Lower lobe of right lung (tissue), 2 donors: ENCODE measurements around the gene FOXN4. TPM values are rescaled to one million over a fixed set of nuclear protein-coding genes. Genes with fewer than 3 reads are reported as not detected.

Experiments used
- ATAC-seq, 2 donors: fragments of 200-7000 bp; cut with Tn5 transposase; one replicate each; pipeline ENCODE4 v1.9.1; 2020 to 2022; ENCODE audit warnings: mild to moderate bottlenecking in 2 of 2, moderate library complexity in 2 of 2
- DNase-seq: peaks from one replicate; pipeline ENCODE4 v3.0.0-alpha.2; 2020
- H3K27ac ChIP-seq: fragments of 200-600 bp; one replicate; pipeline ENCODE4 v1.8.0; 2022
- H3K27me3 ChIP-seq: fragments of 200-600 bp; one replicate; pipeline ENCODE4 v1.8.0; 2022; ENCODE audit warnings: low read depth
- H3K36me3 ChIP-seq: fragments of 200-600 bp; one replicate; pipeline ENCODE4 v1.8.0; 2022; ENCODE audit warnings: mild to moderate bottlenecking
- H3K4me1 ChIP-seq: fragments of 200-600 bp; one replicate; pipeline ENCODE4 v1.8.0; 2022
- H3K4me3 ChIP-seq: fragments of 200-600 bp; one replicate; pipeline ENCODE4 v1.8.0; 2022; ENCODE audit warnings: mild to moderate bottlenecking
- H3K9me3 ChIP-seq: fragments of 200-600 bp; one replicate; pipeline ENCODE4 v1.8.0; 2022
- CTCF ChIP-seq: fragments of 200-600 bp; IDR thresholded peaks from one replicate; pipeline ENCODE4 v1.8.0; 2022; ENCODE audit warnings: antibody characterized with exemption, mild to moderate bottlenecking
- intact Hi-C: fragments of 100-400 bp; cut with DNase I; formaldehyde crosslinking; loops from one replicate; pipeline ENCODE4 v1.11.0; 2022
- total RNA-seq: library from RNA; stranded (reverse); fragmentation: NEBNext Ultra II Directional; extraction: Animal tissue kit (Norgen Biotek cat#: 25700); gene quantifications from one replicate; pipeline ENCODE4 v1.2.1, GENCODE V29; 2021
- donor health status: DM: no; HTN: yes; CAD: no; lungs with severe emphysema.

The FOXN4 gene
- total RNA-seq, 1 donor from 2014 or later = not detected

- Histone ChIP-seq H3K36me3 (no peaks in the 10 kb centered on the region), H3K4me3 (no peak overlapping the region), H3K27ac (no peak overlapping the region), H3K4me1 (no peaks in the 10 kb centered on the region), H3K9me3 (no peaks in the 10 kb centered on the region), H3K27me3 (peaks cover 24% of the 10 kb centered on the region)
- DNase-seq (no peak), ATAC-seq (no peak)
- no peak for TF ChIP-seq CTCF
- intact Hi-C loops = no loop called here
Measured at GRCh38 chr12:109287811-109288469, 21.1 kb downstream of the FOXN4 start.

- Histone ChIP-seq H3K27me3 (peaks cover 18% of the 10 kb centered on the region), H3K9me3 (no peaks in the 10 kb centered on the region), H3K36me3 (no peaks in the 10 kb centered on the region), H3K27ac (no peak overlapping the region), H3K4me3 (no peak overlapping the region), H3K4me1 (no peaks in the 10 kb centered on the region)
- no peak for DNase-seq
- intact Hi-C loops = no loop called here
- ATAC-seq = no peak
- TF ChIP-seq CTCF = no peak
Measured at GRCh38 chr12:109287181-109287580, 21.9 kb downstream of the FOXN4 start.

GRCh38 chr12:109286652-109287051, 22.4 kb downstream of the FOXN4 start:
- intact Hi-C loops = no loop called here
- no peaks in the 10 kb centered on the region for H3K36me3 ChIP-seq
- DNase-seq = no peak
- H3K27me3 ChIP-seq = peaks cover 13% of the 10 kb centered on the region
- no peak for TF ChIP-seq CTCF
- H3K4me3 ChIP-seq = no peak overlapping the region
- no peaks in the 10 kb centered on the region for H3K9me3 ChIP-seq
- ATAC-seq = no peak
- no peaks in the 10 kb centered on the region for H3K4me1 ChIP-seq
- H3K27ac ChIP-seq = no peak overlapping the region

GRCh38 chr12:109286252-109286651, 22.8 kb downstream of the FOXN4 start:
- H3K4me1 ChIP-seq = no peaks in the 10 kb centered on the region
- H3K36me3 ChIP-seq = no peaks in the 10 kb centered on the region
- no peak for ATAC-seq
- no peak overlapping the region for H3K4me3 ChIP-seq
- intact Hi-C loops = no loop called here
- no peak for DNase-seq
- no peak overlapping the region for H3K27ac ChIP-seq
- peaks cover 9% of the 10 kb centered on the region for H3K27me3 ChIP-seq
- TF ChIP-seq CTCF = no peak
- H3K9me3 ChIP-seq = no peaks in the 10 kb centered on the region

GRCh38 chr12:109284392-109284791, 24.7 kb downstream of the FOXN4 start:
- no peak for ATAC-seq
- DNase-seq = no peak
- intact Hi-C loops = no loop called here
- H3K27me3 ChIP-seq = peaks cover 4% of the 10 kb centered on the region
- no peak for TF ChIP-seq CTCF
- H3K9me3 ChIP-seq = no peaks in the 10 kb centered on the region
- H3K4me1 ChIP-seq = no peaks in the 10 kb centered on the region
- H3K27ac ChIP-seq = no peak overlapping the region
- H3K36me3 ChIP-seq = no peaks in the 10 kb centered on the region
- H3K4me3 ChIP-seq = no peak overlapping the region
